ENCODE measurements around the gene PI4KA.

Gene PI4KA

DNA sequence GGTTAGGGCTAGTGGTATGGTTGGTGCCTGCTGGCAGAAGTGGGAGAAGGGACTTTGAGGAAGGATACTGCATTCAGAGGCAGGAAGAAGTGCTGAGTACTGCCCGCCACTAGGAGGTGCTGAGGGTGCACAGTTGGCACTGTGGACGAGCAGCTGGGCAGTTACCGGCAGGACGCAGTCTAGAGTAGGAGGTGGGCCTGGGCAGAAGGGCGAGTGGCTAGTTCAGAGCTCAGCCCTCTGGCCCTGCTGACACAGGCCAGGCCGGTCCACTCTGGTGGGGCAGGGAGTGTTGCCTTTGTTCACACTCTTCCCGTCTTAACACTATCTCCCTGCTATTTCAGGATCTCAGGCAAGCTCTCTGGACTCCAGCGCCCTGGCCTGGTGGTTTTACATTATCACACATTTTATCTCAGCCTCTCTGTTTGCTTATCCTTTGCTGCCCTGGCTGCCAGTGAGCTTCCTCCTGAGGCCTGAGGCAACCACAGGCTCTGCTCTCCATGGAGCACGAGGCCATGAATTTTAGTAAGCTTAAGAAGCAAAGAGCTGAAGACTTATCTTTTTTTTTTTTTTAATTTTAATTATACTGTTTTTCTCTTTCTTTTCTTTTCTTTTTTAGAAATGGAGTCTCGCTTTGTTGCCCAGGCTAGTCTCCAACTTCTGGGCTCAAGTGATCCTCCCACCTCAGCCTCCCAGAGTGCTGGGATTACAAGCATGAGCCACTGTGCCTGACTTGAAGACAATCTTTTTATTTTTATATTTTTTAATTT is 27.1 kb upstream of the PI4KA start:
- peak; percentile 25; the same call in 1 of the 2 replicates for TF ChIP-seq TCF4 (CRISPR knock-in tag; IDR thresholded peaks at IDR 0.05; ENCODE audit: borderline replicate concordance)
- TF ChIP-seq RARB (CRISPR knock-in tag; IDR thresholded peaks at IDR 0.05) = no peak

DNA sequence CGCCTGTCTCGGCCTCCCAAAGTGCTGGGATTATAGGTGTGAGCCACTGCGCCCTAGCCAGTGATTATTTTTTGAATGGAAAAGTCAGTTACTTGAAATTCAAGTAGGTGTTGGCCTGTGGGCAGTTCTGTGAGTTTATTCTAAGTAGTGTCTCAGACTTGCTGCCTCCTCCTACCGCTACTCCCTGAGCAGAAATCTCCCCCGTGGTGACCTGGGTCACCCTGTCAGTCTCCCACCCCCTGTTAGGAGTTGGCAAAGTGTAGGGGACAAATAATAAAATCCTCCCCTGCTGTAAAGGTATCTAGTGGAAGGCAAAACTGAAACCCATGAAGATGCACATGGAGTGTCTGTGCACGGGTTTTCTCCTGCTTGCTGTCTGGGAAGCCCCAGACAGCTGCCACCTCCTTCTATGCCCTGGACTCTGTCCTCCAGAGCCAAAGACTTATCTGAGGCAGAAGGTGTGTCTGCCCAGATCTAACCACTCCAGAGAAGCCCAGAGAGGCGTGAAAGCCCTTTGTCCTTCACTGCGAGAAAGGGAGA is 26.5 kb upstream of the PI4KA start:
- no peak for TF ChIP-seq RARB (CRISPR knock-in tag; IDR thresholded peaks at IDR 0.05)
- no peak for TF ChIP-seq PPARA (CRISPR knock-in tag; IDR thresholded peaks at IDR 0.05; ENCODE audit: borderline replicate concordance)
- no peak for TF ChIP-seq ZFP3 (CRISPR knock-in tag; IDR thresholded peaks at IDR 0.05)
- TF ChIP-seq POU6F1 (CRISPR knock-in tag; IDR thresholded peaks at IDR 0.05; ENCODE audit: borderline replicate concordance, low read depth) = no peak
- no peak for TF ChIP-seq ZC3H10 (CRISPR knock-in tag; IDR thresholded peaks at IDR 0.05)
- TF ChIP-seq, protein P1, sequence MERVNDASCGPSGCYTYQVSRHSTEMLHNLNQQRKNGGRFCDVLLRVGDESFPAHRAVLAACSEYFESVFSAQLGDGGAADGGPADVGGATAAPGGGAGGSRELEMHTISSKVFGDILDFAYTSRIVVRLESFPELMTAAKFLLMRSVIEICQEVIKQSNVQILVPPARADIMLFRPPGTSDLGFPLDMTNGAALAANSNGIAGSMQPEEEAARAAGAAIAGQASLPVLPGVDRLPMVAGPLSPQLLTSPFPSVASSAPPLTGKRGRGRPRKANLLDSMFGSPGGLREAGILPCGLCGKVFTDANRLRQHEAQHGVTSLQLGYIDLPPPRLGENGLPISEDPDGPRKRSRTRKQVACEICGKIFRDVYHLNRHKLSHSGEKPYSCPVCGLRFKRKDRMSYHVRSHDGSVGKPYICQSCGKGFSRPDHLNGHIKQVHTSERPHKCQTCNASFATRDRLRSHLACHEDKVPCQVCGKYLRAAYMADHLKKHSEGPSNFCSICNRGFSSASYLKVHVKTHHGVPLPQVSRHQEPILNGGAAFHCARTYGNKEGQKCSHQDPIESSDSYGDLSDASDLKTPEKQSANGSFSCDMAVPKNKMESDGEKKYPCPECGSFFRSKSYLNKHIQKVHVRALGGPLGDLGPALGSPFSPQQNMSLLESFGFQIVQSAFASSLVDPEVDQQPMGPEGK (CRISPR knock-in tag; IDR thresholded peaks at IDR 0.05; ENCODE audit: borderline replicate concordance) = no peak
- TF ChIP-seq ISL1 (CRISPR knock-in tag; IDR thresholded peaks at IDR 0.05) = no peak
- TF ChIP-seq CSRNP3 (CRISPR knock-in tag; IDR thresholded peaks at IDR 0.05) = no peak
- no peak for TF ChIP-seq ESRRG (CRISPR knock-in tag; IDR thresholded peaks at IDR 0.05)
- ATAC-seq = peak; percentile 50

More for the DNA sequence above, 27.1 kb upstream of the PI4KA start:
- peak; percentile 100 for ATAC-seq

GRCh38 chr22:20884454-20884853 is 25.8 kb upstream of the PI4KA start:
- TF ChIP-seq ARNTL (CRISPR knock-in tag; IDR thresholded peaks at IDR 0.05; ENCODE audit: borderline replicate concordance, low read depth) (no peak), POU6F1 (CRISPR knock-in tag; IDR thresholded peaks at IDR 0.05; ENCODE audit: borderline replicate concordance, low read depth) (no peak), TOX (CRISPR knock-in tag; IDR thresholded peaks at IDR 0.05; ENCODE audit: borderline replicate concordance) (no peak), CSDC2 (CRISPR knock-in tag; IDR thresholded peaks at IDR 0.05) (no peak)
- no peak for ATAC-seq

DNA sequence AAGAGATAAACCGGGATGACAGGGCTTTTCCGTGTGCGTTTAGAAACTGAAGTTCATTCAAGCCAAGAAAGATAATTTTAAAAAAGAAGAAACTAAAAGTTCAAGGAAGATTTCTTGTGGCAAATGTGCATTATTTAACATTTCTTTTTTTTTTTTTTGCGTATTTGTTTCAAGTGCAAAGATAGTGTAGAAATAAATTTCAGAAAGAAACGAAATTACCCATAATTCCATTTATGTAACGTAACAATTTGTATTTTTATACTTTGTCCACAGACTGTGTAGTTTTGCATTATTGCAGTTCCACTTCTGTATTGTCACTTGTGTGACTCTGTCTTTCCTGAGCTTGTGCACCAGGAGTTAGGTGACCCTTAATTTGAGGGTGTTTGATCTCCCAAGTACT is 24.2 kb upstream of the PI4KA start:
- ATAC-seq = no peak
- TF ChIP-seq, protein P2, sequence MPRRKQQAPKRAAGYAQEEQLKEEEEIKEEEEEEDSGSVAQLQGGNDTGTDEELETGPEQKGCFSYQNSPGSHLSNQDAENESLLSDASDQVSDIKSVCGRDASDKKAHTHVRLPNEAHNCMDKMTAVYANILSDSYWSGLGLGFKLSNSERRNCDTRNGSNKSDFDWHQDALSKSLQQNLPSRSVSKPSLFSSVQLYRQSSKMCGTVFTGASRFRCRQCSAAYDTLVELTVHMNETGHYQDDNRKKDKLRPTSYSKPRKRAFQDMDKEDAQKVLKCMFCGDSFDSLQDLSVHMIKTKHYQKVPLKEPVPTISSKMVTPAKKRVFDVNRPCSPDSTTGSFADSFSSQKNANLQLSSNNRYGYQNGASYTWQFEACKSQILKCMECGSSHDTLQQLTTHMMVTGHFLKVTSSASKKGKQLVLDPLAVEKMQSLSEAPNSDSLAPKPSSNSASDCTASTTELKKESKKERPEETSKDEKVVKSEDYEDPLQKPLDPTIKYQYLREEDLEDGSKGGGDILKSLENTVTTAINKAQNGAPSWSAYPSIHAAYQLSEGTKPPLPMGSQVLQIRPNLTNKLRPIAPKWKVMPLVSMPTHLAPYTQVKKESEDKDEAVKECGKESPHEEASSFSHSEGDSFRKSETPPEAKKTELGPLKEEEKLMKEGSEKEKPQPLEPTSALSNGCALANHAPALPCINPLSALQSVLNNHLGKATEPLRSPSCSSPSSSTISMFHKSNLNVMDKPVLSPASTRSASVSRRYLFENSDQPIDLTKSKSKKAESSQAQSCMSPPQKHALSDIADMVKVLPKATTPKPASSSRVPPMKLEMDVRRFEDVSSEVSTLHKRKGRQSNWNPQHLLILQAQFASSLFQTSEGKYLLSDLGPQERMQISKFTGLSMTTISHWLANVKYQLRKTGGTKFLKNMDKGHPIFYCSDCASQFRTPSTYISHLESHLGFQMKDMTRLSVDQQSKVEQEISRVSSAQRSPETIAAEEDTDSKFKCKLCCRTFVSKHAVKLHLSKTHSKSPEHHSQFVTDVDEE (CRISPR knock-in tag; IDR thresholded peaks at IDR 0.05) = no peak

Measured in SK-N-SH treated with all-trans-retinoic acid at 6 μM for 48 hours (cell line).